GM18858 (cell line): ENCODE measurements around the gene IL27RA.

Experiments
- ATAC-seq: cut with Tn5 transposase; IDR thresholded peaks from one replicate; pipeline ENCODE4 v1.9.1; 2021; ENCODE audit not compliant: unreplicated experiment

IL27RA gene

DNA sequence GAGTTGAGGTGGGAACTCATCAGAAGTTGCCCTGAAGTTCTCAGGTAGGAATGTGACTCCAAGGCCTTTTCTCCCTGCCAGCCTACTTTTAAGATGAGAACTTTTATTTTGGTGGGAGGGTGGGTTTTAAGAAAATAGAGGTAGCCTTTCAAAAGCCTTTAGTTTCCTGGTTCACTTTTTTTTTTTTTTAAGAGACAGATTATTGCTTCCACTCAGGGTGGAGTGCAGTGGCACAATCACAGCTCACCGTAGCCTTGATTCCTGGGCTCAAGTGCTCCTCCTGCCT is 51.1 kb downstream of the IL27RA start:
- ATAC-seq = no peak

DNA sequence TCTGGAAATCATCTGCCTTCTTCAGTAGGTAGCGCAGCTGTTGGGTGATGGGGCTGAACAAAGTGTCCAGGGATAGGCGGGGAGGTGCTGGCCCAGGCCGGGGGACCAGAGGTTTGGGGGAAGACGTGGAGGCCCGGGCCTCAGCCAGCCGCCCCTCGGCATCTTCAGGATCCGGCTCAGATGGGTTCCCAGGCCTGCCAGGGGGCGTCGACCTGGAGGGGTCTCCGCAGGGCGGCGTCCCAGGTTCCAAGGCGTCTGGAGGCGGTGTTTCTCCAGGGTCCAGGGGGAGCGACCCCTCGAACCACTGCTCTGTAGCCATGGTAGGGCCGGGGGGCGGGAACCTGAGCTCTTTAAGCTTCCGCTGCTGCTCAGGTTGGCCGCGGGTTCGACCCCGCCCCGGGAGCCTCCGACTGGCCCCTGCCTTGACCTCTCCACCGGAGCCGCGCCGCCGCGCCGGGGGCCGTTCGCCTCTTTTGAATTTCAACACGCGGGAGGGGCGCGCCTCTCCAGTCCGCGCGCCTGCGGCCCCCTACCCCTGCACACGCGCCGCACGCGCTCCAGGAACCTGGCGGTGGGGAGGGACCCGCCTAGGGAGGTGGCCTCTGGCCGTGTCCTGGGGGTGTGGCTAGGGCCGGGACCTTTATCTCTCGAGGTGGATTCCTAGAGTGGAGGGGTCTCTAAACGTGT is 53.9 kb downstream of the IL27RA start, which contains the start of gene C19orf67:
Gene C19orf67 (minus strand): TSS at position 475 of the 687 bp plus-strand sequence. CDS start 156 bp downstream, at position 319.
- no peak for ATAC-seq

DNA sequence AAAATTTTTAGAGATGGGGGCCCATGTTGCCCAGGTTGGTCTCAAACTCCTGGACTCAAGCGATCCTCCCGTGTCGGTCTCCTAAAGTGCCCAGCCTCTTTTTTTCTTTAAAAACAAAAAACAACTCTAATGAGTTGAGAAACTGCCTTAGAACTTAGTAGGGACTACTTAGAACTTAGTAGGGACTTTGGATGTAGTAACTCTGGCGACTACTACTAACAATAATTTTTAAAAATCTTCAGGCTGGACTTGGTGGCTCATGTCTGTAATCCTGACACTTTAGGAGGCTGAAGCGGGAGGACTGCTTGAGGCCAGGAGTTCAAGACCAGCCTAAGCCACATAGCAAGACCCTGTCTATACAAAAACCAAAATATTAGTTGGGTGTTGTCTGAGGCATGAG is 54.5 kb downstream of the IL27RA start:
- ATAC-seq = no peak

DNA sequence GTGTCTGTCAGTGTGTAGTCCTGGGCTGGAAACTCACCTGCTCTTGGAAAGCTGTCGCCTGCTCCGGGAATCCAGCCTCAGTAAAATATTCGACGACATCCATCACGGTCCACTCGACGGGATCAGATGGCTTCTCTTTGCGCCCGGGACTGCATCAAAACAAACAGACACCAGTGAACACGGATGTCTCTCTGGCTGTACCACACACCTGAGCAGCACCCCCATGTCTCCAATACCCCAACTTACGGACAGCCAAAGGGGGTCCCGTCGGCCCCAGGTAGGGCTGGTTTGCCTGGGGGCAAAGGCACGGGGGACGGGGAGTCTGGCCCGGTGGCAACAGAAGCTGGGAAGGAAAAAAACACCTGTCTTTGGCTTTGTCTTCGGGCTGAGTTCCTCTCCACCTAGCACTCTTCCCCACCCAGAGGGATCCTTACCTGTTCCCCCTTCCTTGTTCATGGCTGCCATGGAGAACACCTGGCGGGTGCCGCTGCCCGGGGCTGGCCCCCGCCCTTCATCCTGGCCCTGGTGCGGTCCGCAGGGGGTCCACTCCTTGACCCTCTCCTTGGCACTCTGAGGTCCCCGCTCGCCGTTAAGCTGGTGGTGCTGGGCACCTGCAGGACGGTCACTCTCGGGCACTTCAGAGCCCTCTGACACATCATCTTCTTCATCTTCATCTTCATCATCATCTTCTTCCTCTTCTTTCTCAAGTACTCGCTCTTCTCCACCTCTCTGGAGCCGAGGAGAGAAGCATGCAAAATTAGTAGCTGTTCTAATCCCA is 57.3 kb downstream of the IL27RA start:
- no peak for ATAC-seq

DNA sequence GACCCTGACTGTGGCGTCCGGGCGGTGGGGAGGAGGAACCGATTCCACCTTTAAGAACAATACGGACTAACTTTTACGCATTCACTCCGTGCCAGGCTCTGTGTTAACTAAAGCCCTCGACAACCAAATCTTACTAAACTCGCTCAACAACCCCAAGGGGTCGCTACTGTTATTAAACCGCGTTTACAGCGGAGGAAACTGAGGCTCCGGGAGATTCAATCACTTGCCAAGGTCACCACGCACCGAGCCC is 57.8 kb downstream of the IL27RA start:
- no peak for ATAC-seq

DNA sequence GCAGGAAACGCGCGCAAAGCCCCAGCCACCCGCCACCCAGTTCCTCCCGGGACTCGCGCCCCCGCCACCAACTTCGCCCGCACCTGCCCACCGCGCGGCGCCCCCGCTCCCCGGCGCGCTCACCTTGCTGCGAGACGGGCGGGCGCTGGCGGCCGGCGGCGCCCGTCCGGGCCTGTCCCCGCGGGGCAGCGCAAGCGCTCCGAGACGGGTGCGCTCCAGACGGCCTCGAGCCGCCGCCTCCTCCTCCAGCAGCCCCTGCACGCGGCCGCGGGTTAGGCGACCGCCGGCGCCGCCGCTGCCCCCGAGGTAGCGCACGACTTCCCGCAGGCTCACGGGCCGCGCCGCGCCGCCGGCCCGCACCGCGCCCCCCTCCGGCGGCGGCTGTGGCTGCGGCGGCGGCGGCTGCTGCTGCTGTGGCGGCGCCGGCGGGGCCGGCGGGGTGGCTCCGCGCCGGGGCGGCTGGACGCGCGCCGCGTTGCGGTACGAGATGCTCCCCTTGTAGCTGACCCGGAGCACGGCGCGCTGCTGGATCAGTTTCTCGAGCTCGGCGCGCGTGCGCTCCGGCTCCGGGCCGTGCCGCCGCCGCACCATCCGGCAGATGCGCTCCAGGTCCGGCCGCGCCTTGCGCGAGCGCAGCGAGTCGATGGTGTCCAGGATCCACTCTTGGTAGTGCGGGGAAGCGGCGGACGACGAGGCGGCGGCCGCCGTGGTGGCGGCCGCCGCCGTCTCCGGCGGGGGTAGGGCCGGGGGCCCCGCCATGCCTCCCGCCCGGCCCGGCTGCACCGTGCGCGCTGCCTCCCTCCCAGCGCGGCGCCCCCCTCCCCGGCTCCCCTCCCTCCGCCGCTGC is 58.3 kb downstream of the IL27RA start:
- ATAC-seq = no peak

DNA sequence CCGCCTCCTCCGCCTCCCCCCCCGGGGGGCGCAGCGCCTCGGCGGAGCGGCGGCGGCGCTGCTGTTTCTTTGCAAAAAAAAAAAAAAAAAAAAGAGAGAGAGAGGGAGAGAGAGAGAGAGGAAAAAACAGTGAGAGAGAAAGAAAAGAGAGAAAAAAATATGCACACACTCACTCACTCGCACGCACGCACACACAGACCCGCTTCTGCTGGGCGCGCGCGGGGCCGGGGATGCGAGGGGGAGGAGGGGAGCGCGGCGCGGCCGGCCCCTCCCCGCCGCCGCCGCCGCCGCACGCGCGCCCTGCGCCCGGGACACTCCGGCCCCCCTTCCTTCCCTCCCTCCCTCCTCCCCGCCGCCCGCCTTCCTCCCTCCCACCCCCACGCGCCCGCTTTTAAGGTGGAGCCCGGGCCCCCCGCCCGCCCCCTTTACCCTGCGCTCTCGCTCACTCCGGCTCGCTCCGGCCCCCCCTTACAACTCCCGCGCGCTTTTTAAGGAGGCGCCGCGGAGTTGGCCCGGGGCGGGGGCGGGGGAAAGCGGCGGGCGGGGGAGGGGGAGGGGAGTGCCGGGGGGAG is 59.0 kb downstream of the IL27RA start, which contains the start of gene SAMD1:
Gene SAMD1 (minus strand): TSS at position 243 of the 572 bp plus-strand sequence.
- no peak for ATAC-seq

DNA sequence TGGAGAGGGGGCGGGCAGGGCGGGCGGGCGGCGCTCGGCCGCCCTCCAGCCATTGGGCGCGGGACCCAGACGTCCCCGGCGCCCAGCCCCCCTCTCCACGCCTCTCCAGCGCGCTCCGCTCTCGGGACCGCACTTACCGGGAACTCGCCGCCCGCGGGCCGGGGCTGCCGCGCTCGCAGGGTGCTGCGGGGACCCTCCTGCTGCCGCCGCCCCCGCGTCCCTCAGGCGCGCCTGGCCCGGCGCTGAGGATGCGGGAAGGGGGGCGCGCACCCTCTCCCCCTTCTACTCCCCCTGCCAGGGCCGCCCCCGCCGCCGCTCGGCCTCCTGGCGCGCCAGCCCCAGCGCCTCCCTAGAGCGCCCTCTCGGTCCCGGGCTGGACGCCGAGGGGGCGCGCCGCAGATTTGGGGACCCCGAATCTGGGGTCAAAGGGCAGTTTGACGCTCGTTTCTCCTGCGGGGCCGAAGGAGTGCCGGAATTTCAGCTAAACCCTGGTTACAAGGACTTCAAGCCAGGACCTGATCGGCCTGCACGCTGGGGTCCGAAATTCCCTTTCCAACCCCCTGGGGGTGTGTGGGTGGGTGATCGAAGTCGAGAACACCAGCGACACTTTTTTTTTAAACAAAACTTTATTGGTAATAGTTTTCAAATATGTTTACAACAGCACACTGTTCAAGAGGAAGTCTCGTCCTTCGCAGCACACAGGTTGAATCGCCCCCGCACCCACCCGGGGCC is 59.7 kb downstream of the IL27RA start:
- ATAC-seq = peak; percentile 36

DNA sequence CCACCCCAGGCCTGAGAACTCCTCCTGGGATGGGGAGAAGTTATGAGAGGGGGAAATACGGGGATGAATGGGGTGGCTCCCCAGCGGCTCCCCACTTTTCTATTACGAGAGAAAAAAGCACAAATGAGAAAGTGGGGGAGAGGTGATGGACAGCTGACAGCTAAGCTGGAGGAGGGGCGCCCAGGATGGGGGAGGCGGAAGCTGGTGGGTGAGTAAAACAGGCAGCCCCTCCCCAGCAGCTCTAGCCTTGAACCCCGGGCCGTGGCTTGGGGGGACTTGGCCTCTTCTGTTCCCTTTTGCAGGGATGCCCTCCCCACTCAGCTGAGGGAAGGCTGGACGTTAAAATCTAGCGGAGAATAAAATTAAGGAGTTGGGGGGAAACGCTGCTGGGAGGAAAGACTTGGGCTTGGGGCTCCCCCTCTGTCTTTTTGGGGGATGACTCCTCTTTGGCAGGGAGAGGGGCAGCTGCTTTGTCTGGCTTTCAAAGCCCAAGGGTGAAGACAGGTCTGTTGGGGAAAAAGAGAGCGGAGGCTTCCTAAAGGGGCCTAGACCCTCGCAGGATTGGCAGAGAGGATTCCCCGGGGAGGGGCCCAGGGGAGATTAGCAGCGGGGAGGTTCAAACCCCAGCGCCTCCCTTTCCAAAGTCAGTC is 60.4 kb downstream of the IL27RA start:
- no peak for ATAC-seq

DNA sequence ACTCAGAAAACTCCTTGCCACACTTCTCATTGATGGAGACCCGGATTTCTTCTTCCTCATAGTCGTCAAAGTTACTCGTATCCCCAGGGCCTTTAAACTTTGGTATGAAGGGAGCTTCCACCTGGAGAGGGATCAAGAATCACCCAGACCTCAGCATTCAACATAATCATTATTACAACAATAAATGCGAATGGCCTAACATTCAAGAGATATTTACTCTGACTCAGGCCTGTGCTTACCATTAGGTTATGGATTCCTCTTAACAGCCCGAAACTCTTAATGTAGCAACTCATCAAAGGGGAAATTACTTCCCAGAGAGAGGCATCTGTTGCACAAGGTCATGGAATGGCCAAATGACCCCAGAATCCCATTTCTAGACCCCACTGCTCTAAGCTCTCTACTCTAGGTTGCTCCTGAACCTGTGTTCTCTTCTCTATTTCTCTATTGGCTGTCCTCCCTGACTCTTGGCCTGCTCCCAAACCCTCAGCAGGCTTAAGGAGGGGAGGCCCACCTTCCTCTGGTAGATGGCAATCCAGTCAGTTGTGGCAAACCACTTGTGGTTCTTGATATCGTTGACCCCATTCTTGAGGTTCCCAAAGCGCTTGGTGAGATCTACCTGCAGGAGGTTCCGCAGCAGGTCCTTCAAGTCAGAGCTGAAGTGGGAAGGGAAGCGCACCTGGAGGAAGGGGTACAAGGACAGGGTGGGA is 61.7 kb downstream of the IL27RA start:
- ATAC-seq = no peak

DNA sequence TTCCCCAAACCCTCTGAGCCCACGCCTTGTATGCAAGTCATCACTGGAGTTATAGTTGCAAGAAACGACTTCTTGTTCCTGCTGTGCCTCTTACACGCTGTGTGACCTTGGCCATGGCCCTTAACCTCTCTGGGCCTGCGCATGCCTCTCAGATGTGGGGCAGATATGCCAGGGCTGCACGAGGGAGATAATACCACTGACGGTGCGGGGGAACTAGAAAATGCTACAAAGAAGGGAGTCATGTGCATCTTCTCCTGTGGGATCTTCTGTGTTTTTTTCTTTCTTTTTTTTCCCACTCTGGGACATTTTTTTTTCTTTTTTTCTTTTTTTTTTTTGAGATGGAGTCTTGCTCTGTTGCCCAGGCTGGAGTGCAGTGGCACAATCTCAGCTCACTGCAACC is 63.3 kb downstream of the IL27RA start:
- no peak for ATAC-seq

DNA sequence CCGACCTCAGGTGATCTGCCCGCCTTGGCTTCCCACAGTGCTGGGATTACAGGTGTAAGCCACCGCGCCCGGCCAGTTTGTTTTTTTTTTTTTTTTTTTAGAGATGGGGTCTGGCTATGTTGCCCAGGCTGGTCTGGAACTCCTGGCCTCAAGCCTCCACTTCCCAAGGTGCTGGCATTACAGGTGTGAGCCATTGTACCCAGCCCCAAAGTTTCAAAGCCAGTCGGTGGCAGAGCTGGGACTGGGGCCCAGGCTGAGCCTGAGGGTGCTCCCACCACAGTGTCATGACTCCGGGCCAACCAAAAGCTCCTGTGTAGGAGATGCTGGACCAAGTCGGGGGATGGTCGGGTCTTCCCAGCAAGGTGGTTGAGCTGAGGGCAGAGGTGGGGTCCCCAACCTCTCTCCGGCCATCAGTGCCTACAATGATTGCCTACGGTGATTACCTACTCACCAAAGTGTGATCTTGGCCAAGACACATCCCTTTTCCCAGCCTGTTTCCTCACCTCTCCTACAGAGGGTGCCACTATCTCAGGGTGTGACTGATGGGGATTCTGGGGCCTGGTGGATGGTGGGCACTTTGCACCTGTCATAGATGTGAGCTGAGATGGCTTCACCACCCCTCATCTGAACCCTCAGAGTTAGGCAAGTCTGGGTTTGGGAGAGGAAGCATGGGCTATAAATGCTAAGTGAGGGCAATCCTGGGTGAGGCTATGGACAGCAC is 64.9 kb downstream of the IL27RA start:
- ATAC-seq = no peak

DNA sequence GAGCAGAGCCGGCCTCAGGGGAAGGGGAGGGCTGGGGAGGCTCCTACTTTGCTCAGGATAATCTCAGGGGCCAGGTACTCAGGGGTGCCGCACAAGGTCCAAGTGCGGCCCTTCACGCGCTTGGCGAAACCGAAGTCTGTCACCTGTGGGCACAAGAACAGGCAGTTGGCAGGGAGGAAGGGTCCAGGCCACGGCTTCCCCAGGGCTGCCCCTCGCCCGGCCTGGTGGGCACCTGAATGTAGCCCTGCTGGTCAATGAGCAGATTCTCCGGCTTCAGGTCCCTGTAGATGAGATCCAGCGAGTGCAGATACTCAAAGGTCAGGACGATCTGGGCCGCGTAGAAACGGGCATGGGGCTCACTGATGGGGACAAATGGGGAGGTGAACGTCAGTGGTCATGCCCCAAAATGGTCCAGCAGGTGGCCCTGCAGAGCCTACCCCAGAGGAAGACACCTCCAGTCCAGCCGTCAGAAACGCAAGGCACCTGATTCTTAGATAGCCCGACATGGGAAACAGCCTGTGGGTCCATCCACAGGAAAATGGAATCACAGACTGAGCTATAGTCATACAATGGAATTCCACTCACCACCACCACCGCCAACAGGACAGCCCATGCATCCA is 66.1 kb downstream of the IL27RA start:
- no peak for ATAC-seq

DNA sequence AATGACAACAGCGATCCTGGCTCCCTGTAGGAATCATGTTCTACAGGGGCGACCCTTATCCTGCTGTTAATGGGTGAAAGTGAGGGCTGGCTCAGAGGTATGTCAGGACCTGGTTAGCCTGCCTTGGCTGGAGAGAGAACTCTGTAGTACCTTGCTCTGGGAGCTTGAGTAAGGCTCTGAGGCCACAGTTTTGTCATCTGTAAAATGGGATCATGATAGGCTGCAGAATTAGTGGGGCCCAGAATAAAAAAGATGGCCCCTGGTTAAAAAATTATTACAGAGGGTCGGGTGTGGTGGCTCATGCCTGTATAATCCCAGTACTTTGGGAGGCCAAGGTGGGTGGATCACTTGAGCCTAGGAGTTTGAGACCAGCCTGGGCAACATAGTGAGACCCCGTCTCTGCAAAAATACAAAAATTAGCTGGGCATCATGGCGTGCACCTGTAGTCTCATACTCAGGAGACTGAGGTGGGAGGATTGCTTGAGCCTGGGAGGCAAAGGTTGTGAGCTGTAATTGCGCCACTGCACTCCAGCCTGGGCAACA is 69.5 kb downstream of the IL27RA start:
- ATAC-seq = no peak

DNA sequence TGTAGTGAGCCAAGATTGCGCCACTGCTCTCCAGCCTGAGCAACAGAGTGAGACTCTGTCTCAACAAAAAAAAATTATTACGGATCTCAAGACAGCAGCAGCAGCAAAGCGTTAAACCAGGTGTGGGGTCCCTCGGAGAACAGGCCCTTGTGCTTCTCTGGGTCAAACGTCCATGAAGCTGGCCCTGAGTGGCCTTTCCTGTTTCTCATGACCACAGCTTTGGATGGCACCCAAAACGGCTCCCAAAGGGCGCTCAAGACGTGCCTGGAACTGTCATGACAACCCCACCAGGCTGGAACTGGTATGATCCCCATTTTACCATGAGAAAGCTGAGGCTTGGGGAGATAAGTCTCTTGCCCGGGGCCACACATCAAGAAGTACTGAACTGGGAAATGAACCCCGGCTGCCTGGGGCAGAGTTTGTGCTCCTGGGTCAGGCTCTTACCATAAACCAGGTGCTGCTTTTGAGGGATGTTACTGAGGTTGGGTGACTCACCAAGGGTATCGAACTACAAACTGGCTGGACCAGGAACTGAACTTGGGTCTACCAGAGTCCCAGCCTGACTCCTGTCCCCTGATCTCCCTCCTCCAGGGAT is 70.6 kb downstream of the IL27RA start:
- no peak for ATAC-seq

DNA sequence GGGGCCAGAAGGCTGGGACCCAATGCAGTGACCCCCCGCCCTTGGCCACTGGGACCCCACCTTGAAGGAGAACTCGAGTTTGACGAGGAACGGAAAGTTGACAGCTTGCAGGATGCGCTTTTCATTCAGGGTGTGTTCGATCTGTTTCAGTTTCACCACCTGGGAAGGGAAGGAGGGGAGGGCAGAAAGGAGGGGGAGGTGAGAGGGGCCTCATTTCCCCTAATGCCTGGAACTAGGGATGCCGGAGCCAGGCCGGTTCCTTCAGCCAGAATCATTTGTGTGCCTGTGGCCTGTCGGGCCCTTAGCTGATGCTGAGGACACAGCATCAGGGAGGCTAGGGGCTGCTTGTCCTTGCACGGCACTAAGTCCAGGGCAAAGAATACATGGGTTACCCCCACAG is 71.2 kb downstream of the IL27RA start:
- ATAC-seq = no peak
